ENCODE results near the gene DGKI.

DGKI gene

GRCh38 chr7:137538361-137538762 lies 308.4 kb downstream of the DGKI start:
- no peak for DNase-seq (ENCODE audit: low read depth)

- no peak for DNase-seq (ENCODE audit: low read depth)
These were observed 311.2 kb downstream of the DGKI start for GRCh38 chr7:137535579-137535978.

- DNase-seq (ENCODE audit: low read depth), result no peak
These were observed 315.1 kb downstream of the DGKI start for GRCh38 chr7:137531671-137532070.

- no peak for DNase-seq (ENCODE audit: low read depth)
These were observed 319.1 kb downstream of the DGKI start for GRCh38 chr7:137527634-137528033.

GRCh38 chr7:137523171-137523570 lies 323.6 kb downstream of the DGKI start:
- DNase-seq (ENCODE audit: low read depth), result no peak

GRCh38 chr7:137521451-137521850 lies 325.3 kb downstream of the DGKI start:
- DNase-seq (ENCODE audit: low read depth), result no peak

- no peak for DNase-seq (ENCODE audit: low read depth)
These were observed 326.8 kb downstream of the DGKI start for GRCh38 chr7:137519947-137520346.

- no peak for DNase-seq (ENCODE audit: low read depth)
These were observed 327.5 kb downstream of the DGKI start for GRCh38 chr7:137519181-137519691.

GRCh38 chr7:137513091-137513490 lies 333.7 kb downstream of the DGKI start:
- no peak for DNase-seq (ENCODE audit: low read depth)

GRCh38 chr7:137507096-137507495 lies 339.7 kb downstream of the DGKI start:
- no peak for DNase-seq (ENCODE audit: low read depth)

GRCh38 chr7:137506031-137506430 lies 340.7 kb downstream of the DGKI start:
- DNase-seq (ENCODE audit: low read depth), result no peak

GRCh38 chr7:137501562-137501961 lies 345.2 kb downstream of the DGKI start:
- DNase-seq (ENCODE audit: low read depth), result no peak

GRCh38 chr7:137492889-137493288 lies 353.9 kb downstream of the DGKI start:
- no peak for DNase-seq (ENCODE audit: low read depth)

- DNase-seq (ENCODE audit: low read depth), result no peak
These were observed 356.9 kb downstream of the DGKI start for GRCh38 chr7:137489880-137490279.

GRCh38 chr7:137488038-137488437 lies 358.7 kb downstream of the DGKI start:
- no peak for DNase-seq (ENCODE audit: low read depth)

- no peak for DNase-seq (ENCODE audit: low read depth)
These were observed 361.0 kb downstream of the DGKI start for GRCh38 chr7:137485818-137486217.

- DNase-seq (ENCODE audit: low read depth), result no peak
These were observed 362.4 kb downstream of the DGKI start for GRCh38 chr7:137484326-137484725.

- DNase-seq (ENCODE audit: low read depth), result no peak
These were observed 364.3 kb downstream of the DGKI start for GRCh38 chr7:137482466-137482865.

- no peak for DNase-seq (ENCODE audit: low read depth)
These were observed 365.9 kb downstream of the DGKI start for GRCh38 chr7:137480824-137481365.

GRCh38 chr7:137480401-137480800 lies 366.4 kb downstream of the DGKI start:
- DNase-seq (ENCODE audit: low read depth), result no peak

- no peak for DNase-seq (ENCODE audit: low read depth)
These were observed 369.8 kb downstream of the DGKI start for GRCh38 chr7:137476937-137477336.

- DNase-seq (ENCODE audit: low read depth), result no peak
These were observed 370.8 kb downstream of the DGKI start for GRCh38 chr7:137475966-137476365.

GRCh38 chr7:137474540-137475026 lies 372.2 kb downstream of the DGKI start:
- DNase-seq (ENCODE audit: low read depth), result no peak

GRCh38 chr7:137471128-137471527 lies 375.6 kb downstream of the DGKI start:
- no peak for DNase-seq (ENCODE audit: low read depth)
